Thoracic aorta (tissue), 2 donors: ENCODE data around the gene PAH. TPM values are rescaled to one million over a fixed set of nuclear protein-coding genes. Genes with fewer than 3 reads are reported as not detected.

ENCODE experiments used
- ATAC-seq: fragments of 150-250 bp; one replicate; pipeline ENCODE4 v1.8.0; 2017; ENCODE audit warnings: low read depth; ENCODE audit not compliant: insufficient number of reproducible peaks, low FRiP score
- DNase-seq: peaks from one replicate; pipeline ENCODE4 v3.0.0-alpha.2; 2020; ENCODE audit warnings: low spot score
- H3K27ac ChIP-seq, 2 donors: fragments of 200-600 bp; sonication (generic); 1 replicate in 1 of 2; 2 replicates in 1 of 2; pipeline ENCODE4 v1.5.1; 2016; ENCODE audit warnings: mild to moderate bottlenecking in 2 of 2, moderate library complexity in 2 of 2
- H3K27me3 ChIP-seq: fragments of 200-600 bp; sonication (generic); replicated peaks from 2 replicates; pipeline ENCODE4 v1.6.0; 2016; ENCODE audit warnings: mild to moderate bottlenecking; ENCODE audit not compliant: insufficient read depth
- H3K36me3 ChIP-seq: fragments of 200-600 bp; sonication (generic); one replicate; pipeline ENCODE4 v1.5.1; 2016
- H3K4me1 ChIP-seq, 2 donors: fragments of 200-600 bp; sonication (generic); 1 replicate in 1 of 2; 2 replicates in 1 of 2; pipeline versions ENCODE4 v1.5.1 to v1.6.0; 2016; ENCODE audit warnings: low read depth in 2 of 2, mild to moderate bottlenecking in 1 of 2; ENCODE audit not compliant: control insufficient read depth in 1 of 2
- H3K4me3 ChIP-seq: fragments of 200-600 bp; sonication (generic); 2 replicates; pipeline ENCODE4 v1.5.1; 2016; ENCODE audit warnings: mild to moderate bottlenecking
- H3K9me3 ChIP-seq: fragments of 200-600 bp; sonication (generic); 2 replicates; pipeline ENCODE4 v1.5.1; 2016
- total RNA-seq, 2 donors: library from RNA; depleted of rRNA; stranded (reverse); fragments of >200 nt; gene quantifications; one replicate each; pipeline versions ENCODE4 v1.1.0 to v1.2.3, GENCODE V29; 2016
- TF ChIP-seq, protein P1 (sequence below): fragments of 200-600 bp; sonication (generic); IDR thresholded peaks from one replicate; pipeline ENCODE4 v1.5.1; 2019; ENCODE audit warnings: antibody characterized with exemption

Gene PAH
- total RNA-seq, 2 donors from 2014 or later, result not detected

DNA sequence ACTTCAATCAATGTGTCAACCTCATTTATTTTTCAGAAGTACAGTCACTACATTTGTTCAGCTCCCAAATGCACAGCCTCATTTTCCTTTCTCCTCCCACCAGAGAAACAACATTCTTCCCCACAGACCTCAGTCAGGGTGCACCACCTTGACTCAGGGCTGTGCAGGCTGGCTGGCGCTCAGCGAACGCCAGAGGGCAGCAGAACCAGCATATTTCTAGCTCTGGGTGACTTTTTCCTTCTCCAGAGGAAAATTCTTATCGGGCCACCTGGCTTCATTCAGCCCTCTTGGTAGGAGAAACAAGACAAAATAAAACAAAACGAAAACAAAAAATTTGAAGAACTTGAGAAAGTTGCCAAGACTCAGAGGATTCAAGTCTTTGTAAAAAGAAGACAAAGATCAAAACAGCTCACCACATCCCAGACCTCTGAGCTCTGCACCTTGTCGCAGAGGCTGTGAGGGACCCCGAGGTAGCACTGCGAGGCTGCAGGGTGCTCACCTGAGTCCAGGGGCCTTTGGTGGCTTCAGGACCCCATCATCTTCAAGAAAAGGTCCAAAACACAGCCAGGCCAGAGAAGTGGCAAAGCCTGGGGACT is 33.7 kb downstream of the PAH start:
- DNase-seq (no peak), ATAC-seq (no peak)
- TF ChIP-seq, protein P1, sequence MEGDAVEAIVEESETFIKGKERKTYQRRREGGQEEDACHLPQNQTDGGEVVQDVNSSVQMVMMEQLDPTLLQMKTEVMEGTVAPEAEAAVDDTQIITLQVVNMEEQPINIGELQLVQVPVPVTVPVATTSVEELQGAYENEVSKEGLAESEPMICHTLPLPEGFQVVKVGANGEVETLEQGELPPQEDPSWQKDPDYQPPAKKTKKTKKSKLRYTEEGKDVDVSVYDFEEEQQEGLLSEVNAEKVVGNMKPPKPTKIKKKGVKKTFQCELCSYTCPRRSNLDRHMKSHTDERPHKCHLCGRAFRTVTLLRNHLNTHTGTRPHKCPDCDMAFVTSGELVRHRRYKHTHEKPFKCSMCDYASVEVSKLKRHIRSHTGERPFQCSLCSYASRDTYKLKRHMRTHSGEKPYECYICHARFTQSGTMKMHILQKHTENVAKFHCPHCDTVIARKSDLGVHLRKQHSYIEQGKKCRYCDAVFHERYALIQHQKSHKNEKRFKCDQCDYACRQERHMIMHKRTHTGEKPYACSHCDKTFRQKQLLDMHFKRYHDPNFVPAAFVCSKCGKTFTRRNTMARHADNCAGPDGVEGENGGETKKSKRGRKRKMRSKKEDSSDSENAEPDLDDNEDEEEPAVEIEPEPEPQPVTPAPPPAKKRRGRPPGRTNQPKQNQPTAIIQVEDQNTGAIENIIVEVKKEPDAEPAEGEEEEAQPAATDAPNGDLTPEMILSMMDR, result peak; percentile 57
- H3K4me3 ChIP-seq, result no peak overlapping the region
- H3K4me1 ChIP-seq, result no peaks in the 10 kb centered on the region
- H3K36me3 ChIP-seq, result no peaks in the 10 kb centered on the region
- no peaks in the 10 kb centered on the region for H3K27me3 ChIP-seq
- no peaks in the 10 kb centered on the region for H3K9me3 ChIP-seq
- H3K27ac ChIP-seq, result no peak overlapping the region

DNA sequence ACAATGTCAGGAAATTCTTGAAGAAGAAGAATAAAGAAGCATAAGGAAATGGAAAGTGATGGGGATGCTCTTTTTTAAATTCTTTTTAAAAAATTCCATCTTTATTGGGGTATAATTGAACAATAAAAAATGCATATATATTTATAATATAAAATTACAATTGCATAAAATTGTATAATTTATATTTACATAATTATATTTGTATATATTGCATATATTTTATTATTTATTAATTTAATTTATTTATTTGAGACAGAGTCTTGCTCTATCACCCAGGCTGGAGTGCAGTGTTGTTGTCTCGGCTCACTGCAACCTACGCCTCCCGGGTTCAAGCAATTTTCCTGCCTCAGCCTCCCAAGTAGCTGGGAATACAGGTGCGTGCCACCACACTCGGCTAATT is 36.3 kb downstream of the PAH start:
- Histone ChIP-seq H3K9me3 (no peaks in the 10 kb centered on the region), H3K27me3 (no peaks in the 10 kb centered on the region), H3K27ac (no peak overlapping the region), H3K36me3 (no peaks in the 10 kb centered on the region), H3K4me1 (no peaks in the 10 kb centered on the region), H3K4me3 (no peak overlapping the region)
- TF ChIP-seq, protein P1, result no peak
- DNase-seq, result no peak
- no peak for ATAC-seq

DNA sequence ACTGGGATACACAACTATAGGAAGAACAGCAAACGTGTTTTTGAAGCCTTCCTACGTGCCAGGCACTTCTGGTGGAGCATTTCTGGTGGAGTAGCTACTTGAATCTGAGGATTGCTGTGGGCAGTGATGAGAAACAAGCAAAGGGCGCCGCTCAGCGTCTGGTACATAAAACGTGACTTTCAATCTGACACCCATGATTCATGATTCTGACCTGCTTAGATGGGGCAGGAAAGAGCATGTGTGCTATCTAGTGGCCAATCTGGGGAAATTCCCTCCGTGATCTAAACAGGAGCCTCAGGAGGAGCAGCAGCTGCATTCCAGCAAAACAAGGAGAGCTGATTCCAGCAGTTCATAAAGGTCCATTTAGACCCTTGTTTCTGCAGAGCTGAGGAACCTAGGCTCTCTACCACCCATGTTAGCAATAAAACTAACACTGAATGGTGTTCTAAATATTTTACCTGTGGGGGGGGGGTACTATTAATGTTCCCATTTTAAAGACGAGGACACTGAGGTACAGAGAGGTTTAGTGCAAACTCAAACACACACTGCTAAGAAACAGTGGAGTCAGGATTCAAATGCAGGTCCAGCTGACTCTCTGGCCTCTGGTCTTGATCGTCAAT is 37.8 kb downstream of the PAH start:
- H3K27ac ChIP-seq, result no peak overlapping the region
- ATAC-seq (no peak), DNase-seq (no peak)
- no peaks in the 10 kb centered on the region for H3K4me1 ChIP-seq
- TF ChIP-seq, protein P1, result no peak
- no peak overlapping the region for H3K4me3 ChIP-seq
- no peaks in the 10 kb centered on the region for H3K36me3 ChIP-seq
- no peaks in the 10 kb centered on the region for H3K9me3 ChIP-seq
- no peaks in the 10 kb centered on the region for H3K27me3 ChIP-seq

DNA sequence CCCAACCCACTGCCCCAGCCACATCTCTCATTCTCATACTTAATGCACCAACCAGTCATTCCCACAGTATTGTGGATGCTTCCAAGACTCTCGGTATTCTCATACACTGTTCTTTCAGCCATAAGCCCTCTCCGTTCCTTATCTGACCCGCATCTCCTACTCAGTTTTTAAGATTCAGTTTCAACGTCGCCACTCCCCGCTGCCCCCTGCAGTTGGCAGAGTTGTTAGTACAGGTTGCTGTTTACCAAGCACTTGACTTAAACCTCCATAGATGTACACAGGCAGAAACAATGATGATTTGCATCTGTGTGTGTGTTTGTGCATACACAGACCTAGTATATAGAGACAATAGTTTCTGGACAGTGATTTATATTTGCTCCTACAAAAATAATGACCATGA is 40.2 kb downstream of the PAH start:
- no peaks in the 10 kb centered on the region for H3K36me3 ChIP-seq
- no peak for ATAC-seq
- H3K9me3 ChIP-seq, result no peaks in the 10 kb centered on the region
- no peaks in the 10 kb centered on the region for H3K27me3 ChIP-seq
- H3K27ac ChIP-seq, result no peak overlapping the region
- TF ChIP-seq, protein P1, result no peak
- no peak for DNase-seq
- H3K4me1 ChIP-seq, result no peaks in the 10 kb centered on the region
- no peak overlapping the region for H3K4me3 ChIP-seq

DNA sequence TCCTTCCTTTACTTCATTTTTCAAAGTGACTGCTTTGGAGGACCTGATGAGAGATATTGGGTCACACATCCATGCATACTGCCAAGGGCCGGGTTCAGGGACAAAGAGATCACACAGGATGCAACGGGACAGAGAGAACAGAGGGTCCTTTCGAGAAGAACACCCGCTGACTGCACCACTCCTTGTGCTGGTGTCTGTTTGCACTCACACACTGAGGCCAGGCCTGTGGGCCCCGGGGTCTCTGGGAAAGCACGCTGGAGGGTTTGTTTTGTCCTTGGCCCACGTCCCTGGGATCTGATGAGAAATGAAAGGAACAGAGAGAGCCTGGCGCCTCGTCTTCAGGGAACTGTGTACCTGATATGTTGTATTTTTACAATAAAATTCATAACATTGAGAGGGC is 42.2 kb downstream of the PAH start:
- TF ChIP-seq, protein P1, result no peak
- Histone ChIP-seq H3K4me1 (no peaks in the 10 kb centered on the region), H3K9me3 (no peaks in the 10 kb centered on the region), H3K4me3 (no peak overlapping the region), H3K36me3 (no peaks in the 10 kb centered on the region), H3K27me3 (no peaks in the 10 kb centered on the region), H3K27ac (no peak overlapping the region)
- ATAC-seq (no peak), DNase-seq (no peak)
